IMR-90 (cell line): ENCODE measurements around the gene LRTM1. TPM values are rescaled to one million over a fixed set of nuclear protein-coding genes. Genes with fewer than 3 reads are reported as not detected.

ENCODE experiments used
- ATAC-seq: fragments of 200-7000 bp; cut with Tn5 transposase; 2 replicates; pipeline ENCODE4 v1.9.1; 2020; ENCODE audit warnings: low read depth, mild to moderate bottlenecking, moderate library complexity
- Bru-seq: library from RNA; stranded (reverse); fragments of 400-500 nt; gene quantifications from one replicate; lab custom pipeline; 2021; lab: Mats Ljungman, UMichigan
- BruChase-seq, 2 experiments: library from RNA; stranded (reverse); fragments of 400-500 nt; gene quantifications; one replicate each; lab custom pipeline; 2021; lab: Mats Ljungman, UMichigan
- BruUV-seq: library from RNA; stranded (reverse); fragments of 400-500 nt; replicated peaks from 2 replicates; lab custom pipeline; 2021; lab: Mats Ljungman, UMichigan
- CTCF ChIA-PET: fragments of 300-600 bp; formaldehyde crosslinking; extraction: SDS; loops from one replicate; lab custom pipeline; 2021; ENCODE audit warnings: antibody characterized with exemption; lab: Yijun Ruan, JAX
- POLR2A ChIA-PET: fragments of 300-600 bp; sonication (Branson Sonifier 250); formaldehyde crosslinking; loops from one replicate; lab custom pipeline; 2022; ENCODE audit warnings: antibody characterized with exemption; ENCODE audit not compliant: unreplicated experiment; lab: Charles Lee
- DNase-seq: peaks from one replicate; pipeline ENCODE4 v3.0.0; 2013
- H2AFZ ChIP-seq: replicated peaks from 2 replicates; pipeline ENCODE3; 2013; ENCODE audit warnings: low read length, mild to moderate bottlenecking; ENCODE audit not compliant: poor library complexity
- H2AK5ac ChIP-seq: 2 replicates; pipeline ENCODE4 v1.6.1; 2013; ENCODE audit warnings: low read depth, low read length, inconsistent platforms
- H2AK9ac ChIP-seq: replicated peaks from 2 replicates; pipeline ENCODE3; 2013; ENCODE audit warnings: mild to moderate bottlenecking, low read depth, low read length, moderate library complexity; ENCODE audit not compliant: poor library complexity
- H2BK120ac ChIP-seq: 2 replicates; pipeline ENCODE4 v1.6.1; 2013; ENCODE audit warnings: low read depth, low read length, inconsistent platforms
- H2BK15ac ChIP-seq: 3 replicates; pipeline ENCODE4 v1.6.1; 2013; ENCODE audit warnings: low read depth, low read length, inconsistent platforms
- H2BK20ac ChIP-seq: 2 replicates; pipeline ENCODE4 v1.6.1; 2013; ENCODE audit warnings: low read depth, mild to moderate bottlenecking, inconsistent platforms, low read length, moderate library complexity
- H2BK5ac ChIP-seq: 2 replicates; pipeline ENCODE4 v1.6.1; 2013; ENCODE audit warnings: mild to moderate bottlenecking, low read depth, low read length, inconsistent platforms; ENCODE audit not compliant: poor library complexity, severe bottlenecking
- H3K14ac ChIP-seq: replicated peaks from 2 replicates; pipeline ENCODE4 v1.6.1; 2013; ENCODE audit warnings: low read depth, low read length, inconsistent platforms
- H3K18ac ChIP-seq: 2 replicates; pipeline ENCODE4 v1.6.1; 2013; ENCODE audit warnings: low read depth, low read length, control low read depth
- H3K23ac ChIP-seq: 2 replicates; pipeline ENCODE4 v1.6.1; 2013; ENCODE audit warnings: low read depth, low read length, inconsistent platforms
- H3K27ac ChIP-seq: 2 replicates; pipeline ENCODE4 v1.5.1; 2013; ENCODE audit warnings: mild to moderate bottlenecking, control low read depth, low read length; ENCODE audit not compliant: insufficient read depth
- H3K27me3 ChIP-seq: 2 replicates; pipeline ENCODE4 v1.6.1; 2013; ENCODE audit warnings: low read length; ENCODE audit not compliant: control insufficient read depth, insufficient read depth
- H3K36me3 ChIP-seq: 2 replicates; pipeline ENCODE4 v1.6.1; 2013; ENCODE audit warnings: low read length, mixed read lengths; ENCODE audit not compliant: control insufficient read depth, insufficient read depth
- H3K4ac ChIP-seq: 2 replicates; pipeline ENCODE4 v1.6.1; 2013; ENCODE audit warnings: low read depth, low read length, inconsistent platforms
- H3K4me1 ChIP-seq: 2 replicates; pipeline ENCODE4 v1.6.1; 2013; ENCODE audit warnings: low read length, mixed read lengths; ENCODE audit not compliant: control insufficient read depth, insufficient read depth
- H3K4me2 ChIP-seq: 2 replicates; pipeline ENCODE4 v1.6.1; 2013; ENCODE audit warnings: low read depth, mild to moderate bottlenecking, control low read depth, low read length, moderate library complexity
- H3K4me3 ChIP-seq: 2 replicates; pipeline ENCODE4 v1.5.1; 2013; ENCODE audit warnings: low read depth, mild to moderate bottlenecking, control low read depth, low read length, moderate library complexity; ENCODE audit not compliant: insufficient read depth
- H3K56ac ChIP-seq: 2 replicates; pipeline ENCODE4 v1.6.1; 2013; ENCODE audit warnings: low read length, inconsistent platforms; ENCODE audit not compliant: insufficient read depth; ENCODE audit errors: extremely low read depth
- H3K79me1 ChIP-seq, 2 experiments: 2 replicates each; pipeline ENCODE4 v1.6.1; 2013; ENCODE audit warnings: low read length in 2 of 2, inconsistent platforms in 1 of 2, low read depth in 1 of 2
- H3K9ac ChIP-seq: 2 replicates; pipeline ENCODE4 v1.6.1; 2013; ENCODE audit warnings: low read depth, low read length, control low read depth
- H3K9me1 ChIP-seq: 2 replicates; pipeline ENCODE4 v1.6.1; 2013; ENCODE audit warnings: low read length, inconsistent platforms; ENCODE audit not compliant: insufficient read depth
- H3K9me3 ChIP-seq: 2 replicates; pipeline ENCODE4 v1.6.1; 2013; ENCODE audit warnings: low read length; ENCODE audit not compliant: control insufficient read depth, insufficient read depth
- H4K20me1 ChIP-seq: 2 replicates; pipeline ENCODE4 v1.6.1; 2013; ENCODE audit warnings: low read length, inconsistent platforms; ENCODE audit not compliant: insufficient read depth
- H4K5ac ChIP-seq: 2 replicates; pipeline ENCODE4 v1.6.1; 2013; ENCODE audit warnings: mild to moderate bottlenecking, low read depth, low read length, control low read depth
- H4K8ac ChIP-seq, 2 experiments: 2 replicates each; pipeline ENCODE4 v1.6.1; 2013; ENCODE audit warnings: low read depth in 2 of 2, low read length in 2 of 2, control low read depth in 1 of 2, inconsistent platforms in 1 of 2
- H4K91ac ChIP-seq: 2 replicates; pipeline ENCODE4 v1.6.1; 2013; ENCODE audit warnings: low read depth, low read length, inconsistent platforms; ENCODE audit not compliant: insufficient read depth
- BHLHE40 ChIP-seq: fragments of 150-350 bp; IDR thresholded peaks from 2 replicates; pipeline ENCODE4 v1.6.1; 2016; ENCODE audit warnings: mild to moderate bottlenecking, low read depth, low read length
- CEBPB ChIP-seq: IDR thresholded peaks from 2 replicates; pipeline ENCODE4 v1.6.1; 2012; ENCODE audit warnings: low read depth, low read length, improper control_type of control experiment
- CHD1 ChIP-seq: IDR thresholded peaks from 2 replicates; pipeline ENCODE4 v1.6.1; 2012; ENCODE audit warnings: low read depth, low read length, improper control_type of control experiment
- CTCF ChIP-seq: conservative IDR thresholded peaks from 2 replicates; pipeline ENCODE4 v1.5.1; 2012; ENCODE audit warnings: mild to moderate bottlenecking, low read depth, low read length, improper control_type of control experiment
- FOS ChIP-seq: fragments of 150-350 bp; IDR thresholded peaks from 2 replicates; pipeline ENCODE4 v1.6.1; 2016; ENCODE audit warnings: low read depth, low read length
- MAFK ChIP-seq: IDR thresholded peaks from 2 replicates; pipeline ENCODE4 v1.6.1; 2012; ENCODE audit warnings: low read depth, low read length, improper control_type of control experiment
- MAZ ChIP-seq: IDR thresholded peaks from 2 replicates; pipeline ENCODE4 v1.6.1; 2012; ENCODE audit warnings: low read depth, mild to moderate bottlenecking, low read length, improper control_type of control experiment, moderate library complexity, borderline replicate concordance
- MXI1 ChIP-seq: IDR thresholded peaks from 2 replicates; pipeline ENCODE4 v1.6.1; 2012; ENCODE audit warnings: low read depth, mild to moderate bottlenecking, low read length, moderate library complexity, borderline replicate concordance
- NFE2L2 ChIP-seq: fragments of 150-350 bp; IDR thresholded peaks from 2 replicates; pipeline ENCODE4 v1.6.1; 2016; ENCODE audit warnings: low read depth, mild to moderate bottlenecking, low read length
- POLR2A ChIP-seq: IDR thresholded peaks from 2 replicates; pipeline ENCODE4 v1.6.1; 2012; ENCODE audit warnings: mild to moderate bottlenecking, low read depth, low read length
- RAD21 ChIP-seq: IDR thresholded peaks from 2 replicates; pipeline ENCODE4 v1.6.1; 2012; ENCODE audit warnings: low read length, improper control_type of control experiment
- RCOR1 ChIP-seq: IDR thresholded peaks from 2 replicates; pipeline ENCODE4 v1.6.1; 2012; ENCODE audit warnings: mild to moderate bottlenecking, low read length, improper control_type of control experiment; ENCODE audit not compliant: insufficient replicate concordance
- RFX5 ChIP-seq: IDR thresholded peaks from 2 replicates; pipeline ENCODE4 v1.8.0; 2012; ENCODE audit warnings: low read depth, mild to moderate bottlenecking, low read length, moderate library complexity
- SMC3 ChIP-seq: fragments of 150-350 bp; IDR thresholded peaks from 2 replicates; pipeline ENCODE4 v1.6.1; 2016; ENCODE audit warnings: low read depth, mild to moderate bottlenecking, antibody characterized with exemption, low read length, moderate library complexity
- USF2 ChIP-seq: fragments of 150-350 bp; IDR thresholded peaks from 2 replicates; pipeline ENCODE4 v1.6.1; 2017; ENCODE audit warnings: mild to moderate bottlenecking, antibody characterized with exemption, low read length, low read depth
- WGBS, 2 experiments: methylation state at CpG; one replicate each; pipeline versions ENCODE4 v1.1.5 to v1.1.7; 2013; ENCODE audit warnings: missing lambda C conversion rate in 2 of 2; ENCODE audit not compliant: insufficient read length in 1 of 2; ENCODE audit errors: extremely low coverage in 2 of 2; 5-methylcytosine and 5-hydroxymethylcytosine counted together
- dilution Hi-C: fragments of 300-500 bp; cut with HindIII; formaldehyde crosslinking; loops from one replicate; pipeline ENCODE4 v1.14.3; 2018; ENCODE audit warnings: low sequenced_read_pairs; ENCODE audit not compliant: unreplicated experiment
- in situ Hi-C: fragments of 300-500 bp; cut with MboI; formaldehyde crosslinking; loops from 3 replicates; pipeline ENCODE4 v1.14.3; 2019; ENCODE audit warnings: low sequenced_read_pairs, inconsistent platforms, mixed read lengths
- intact Hi-C: fragments of 100-400 bp; cut with micrococcal nuclease; formaldehyde crosslinking; loops from 2 replicates; pipeline ENCODE4 v1.10.0; 2022
- long read RNA-seq: library from polyadenylated mRNA; unstranded; transcript quantifications from one replicate; pipeline ENCODE4 v2.0.0, GENCODE V29; 2021; ENCODE audit not compliant: unreplicated experiment
- polyA plus RNA-seq, 3 experiments: library from polyadenylated mRNA; depleted of rRNA; stranded (reverse); fragments of >200 nt; gene quantifications; 2 replicates each; pipeline ENCODE4 v1.2.3, GENCODE V29; 2012; ENCODE audit warnings: low replicate concordance in 1 of 3
- total RNA-seq: library from RNA; depleted of rRNA; stranded (reverse); fragments of >200 nt; gene quantifications from 2 replicates; pipeline ENCODE4 v1.2.3, GENCODE V29; 2012; rRNA removed

Gene LRTM1
- not detected in 2 replicates for total RNA-seq
- not detected in 2 replicates for polyA plus RNA-seq (2012; rRNA removed)
- polyA plus RNA-seq (2012; cell fraction: cytosol; rRNA removed) = not detected in 2 replicates
- polyA plus RNA-seq (2012; cell fraction: nucleus; rRNA removed; ENCODE audit: low replicate concordance) = 0.06 TPM in 1 of 2 replicates, not detected in the other
- Bru-seq, nascent RNA = percentile 7 among the genes with signal in this experiment
- percentile 5 among the genes with signal in this experiment for BruChase-seq, experiment 1, labeled RNA remaining after a 6-hour chase
- percentile 7 among the genes with signal in this experiment for BruChase-seq, experiment 2, labeled RNA remaining after a 2-hour chase
- long read RNA-seq = 0 reads

GRCh38 chr3:54928046-54928770, at the start of gene LRTM1:
LRTM1 (minus strand) TSS chr3:54928059; CDS start chr3:54927911, 148 bp downstream.
- H2AK5ac ChIP-seq = no peak within 1 kb of the TSS
- H4K5ac ChIP-seq = no peak within 1 kb of the TSS
- in situ Hi-C loops (no loop called here), intact Hi-C loops (no loop called here), dilution Hi-C loops (no loop called here)
- H3K27me3 ChIP-seq = no peaks in the 10 kb centered on the region; the same call in 1 of the 2 replicates
- H3K4me2 ChIP-seq = no peak within 1 kb of the TSS
- no peaks in the 10 kb centered on the region for H3K9me3 ChIP-seq
- H3K14ac ChIP-seq = no peak within 1 kb of the TSS
- no peak within 1 kb of the TSS for H3K4me3 ChIP-seq
- H3K4ac ChIP-seq = no peak within 1 kb of the TSS
- no peak within 1 kb of the TSS for H2AK9ac ChIP-seq
- H4K20me1 ChIP-seq = no peaks in the 10 kb centered on the region
- no peak within 1 kb of the TSS for H4K91ac ChIP-seq
- no peaks in the 10 kb centered on the region for H3K36me3 ChIP-seq
- ChIA-PET POLR2A (no interaction called here), CTCF (no interaction called here)
- no peak within 1 kb of the TSS for H3K27ac ChIP-seq
- no peak within 1 kb of the TSS for H3K9ac ChIP-seq
- no TSS peak for BruUV-seq
- no peak within 1 kb of the TSS for H2BK5ac ChIP-seq
- no peak within 1 kb of the TSS for H3K23ac ChIP-seq
- H2AFZ ChIP-seq = no peak within 1 kb of the TSS
- no peaks in the 10 kb centered on the region for H3K79me1 ChIP-seq
- WGBS, 2 experiments = 69% methylated on average over 7 of the region's 14 CpGs; no CpG with 5 or more reads in 1 of the 2 experiments
- H3K4me1 ChIP-seq = no peaks in the 10 kb centered on the region
- no peak within 1 kb of the TSS for H3K18ac ChIP-seq
- no peak within 1 kb of the TSS for H3K56ac ChIP-seq
- no peak within 1 kb of the TSS for H2BK15ac ChIP-seq
- no peaks in the 10 kb centered on the region for H3K9me1 ChIP-seq
- H2BK120ac ChIP-seq = no peak within 1 kb of the TSS
- H4K8ac ChIP-seq = no peak within 1 kb of the TSS
- no peak for DNase-seq
- H2BK20ac ChIP-seq = no peak within 1 kb of the TSS
- no peak for ATAC-seq
- TF ChIP-seq MAZ = no peak
- no peak for TF ChIP-seq RCOR1
- no peak for TF ChIP-seq MXI1
- TF ChIP-seq CHD1 = no peak
- TF ChIP-seq FOS = no peak
- TF ChIP-seq BHLHE40 = no peak
- TF ChIP-seq SMC3 = no peak
- TF ChIP-seq USF2 = no peak
- no peak for TF ChIP-seq CEBPB
- no peak for TF ChIP-seq CTCF
- no peak for TF ChIP-seq POLR2A
- TF ChIP-seq RFX5 = no peak
- no peak for TF ChIP-seq RAD21
- TF ChIP-seq NFE2L2 = no peak
- no peak for TF ChIP-seq MAFK
